HG03139 (cell line): ENCODE measurements around the gene FADS6.

Experiments used
- ATAC-seq: cut with Tn5 transposase; IDR thresholded peaks from one replicate; pipeline ENCODE4 v1.9.1; 2021; ENCODE audit not compliant: unreplicated experiment

FADS6 gene

DNA sequence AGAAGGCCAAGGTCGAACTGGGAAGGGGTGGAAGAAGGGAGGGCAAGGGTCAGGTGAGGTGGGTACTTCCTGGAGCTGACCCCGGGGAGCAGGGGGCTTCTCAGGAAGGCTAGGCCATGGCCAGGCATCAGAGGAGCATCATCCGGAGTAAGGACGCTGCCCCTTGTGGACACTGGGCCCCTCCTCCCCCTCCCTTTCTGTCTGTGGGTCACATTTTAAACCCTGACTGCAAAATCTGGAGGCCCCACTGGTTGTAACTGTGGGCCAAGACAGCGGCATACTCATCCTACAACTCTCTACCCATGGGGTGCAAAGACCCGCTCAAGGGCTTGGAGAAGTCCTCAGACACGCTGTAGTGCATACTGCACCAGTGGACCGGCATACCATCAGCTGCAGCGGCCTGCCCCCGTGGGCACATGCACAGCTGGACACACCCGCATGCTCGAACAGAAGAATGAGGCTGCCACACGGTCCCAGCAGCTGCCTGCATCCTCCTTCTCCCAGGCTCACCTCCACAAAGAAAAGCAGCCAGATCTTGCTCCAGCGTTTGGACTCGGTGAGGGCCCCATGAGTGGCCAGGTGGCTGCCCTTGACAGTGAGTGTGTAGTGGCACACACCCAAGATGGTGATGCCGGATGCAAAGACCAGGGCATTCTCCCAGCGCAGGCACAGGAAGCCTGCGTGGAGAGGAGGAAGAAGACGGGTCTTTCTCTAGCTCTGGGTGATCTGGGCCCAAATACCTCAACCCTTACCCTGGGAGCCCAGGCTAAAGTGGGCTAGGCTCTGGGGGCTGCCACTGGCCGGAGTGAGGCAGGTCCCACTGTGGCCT, 1.2 kb downstream of the FADS6 start:
- no peak for ATAC-seq

GRCh38 chr17:74890554-74890953, 2.9 kb downstream of the FADS6 start:
- ATAC-seq = no peak

DNA sequence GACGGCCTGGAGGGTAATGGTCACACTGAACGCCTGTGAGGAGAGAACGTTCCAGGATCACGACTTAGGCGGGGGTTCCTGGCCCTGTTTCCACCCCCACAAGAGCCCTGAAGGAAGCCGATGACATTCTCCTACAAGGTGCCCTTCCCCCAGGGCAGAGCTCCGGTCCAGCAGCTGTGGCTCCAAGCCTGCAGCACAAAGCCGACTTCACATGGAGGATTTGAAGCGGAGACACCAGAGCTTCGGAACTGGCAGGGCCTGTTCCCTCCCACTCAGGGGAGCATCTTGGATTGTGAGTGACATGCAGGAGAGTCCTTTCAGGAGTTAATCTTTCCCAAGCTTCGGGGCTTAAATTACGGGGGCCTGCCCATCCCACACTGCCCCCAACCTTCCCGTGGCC, 5.0 kb downstream of the FADS6 start:
- no peak for ATAC-seq

DNA sequence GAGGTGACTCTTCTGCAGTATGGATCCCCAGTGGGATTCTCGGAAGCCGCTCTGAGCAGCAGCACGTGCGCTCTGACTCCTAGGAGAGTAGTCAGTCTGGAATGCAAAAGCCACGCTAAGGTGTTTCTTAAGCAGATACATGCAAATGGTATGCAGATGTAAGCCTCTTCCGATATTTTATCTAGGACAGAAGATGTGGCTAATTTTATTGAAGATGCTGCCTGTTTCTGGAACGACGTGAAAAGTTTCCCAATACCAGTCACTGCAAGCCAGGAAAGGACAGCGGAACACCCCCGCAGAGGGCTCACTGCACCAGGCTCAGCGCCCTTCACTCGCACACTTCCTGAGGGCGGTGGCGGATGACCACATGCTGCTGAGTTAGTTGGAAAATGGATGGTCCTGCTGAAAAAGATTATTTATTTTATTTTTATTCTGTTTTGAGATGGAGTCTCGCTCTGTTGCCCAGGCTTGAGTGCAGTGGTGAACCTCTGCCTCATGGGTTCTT, 10.1 kb downstream of the FADS6 start:
- no peak for ATAC-seq

- ATAC-seq = no peak
Measured at GRCh38 chr17:74882517-74883240, 10.8 kb downstream of the FADS6 start.

DNA sequence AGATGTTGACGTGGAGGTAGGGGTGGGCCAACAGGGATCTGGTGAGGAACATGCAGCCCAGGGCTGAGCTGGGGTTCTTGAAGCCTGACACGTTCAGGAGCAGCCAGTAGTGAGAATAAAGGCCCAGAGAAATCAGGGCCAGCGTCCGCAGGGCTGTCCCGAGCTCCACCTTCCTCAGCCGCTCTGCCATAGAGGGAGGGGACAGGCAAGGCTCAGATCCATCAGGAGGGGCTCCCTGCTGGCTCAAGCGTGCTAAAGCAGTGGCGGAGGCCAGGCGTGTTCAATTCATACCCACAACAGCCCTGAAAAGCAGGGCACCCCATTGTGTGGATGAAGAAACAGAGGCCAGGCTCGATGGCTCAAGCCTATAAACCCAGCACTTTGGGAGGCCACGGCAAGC, 12.4 kb downstream of the FADS6 start:
- ATAC-seq = no peak

- ATAC-seq = no peak
Measured at GRCh38 chr17:74879308-74879707, 14.1 kb downstream of the FADS6 start.

DNA sequence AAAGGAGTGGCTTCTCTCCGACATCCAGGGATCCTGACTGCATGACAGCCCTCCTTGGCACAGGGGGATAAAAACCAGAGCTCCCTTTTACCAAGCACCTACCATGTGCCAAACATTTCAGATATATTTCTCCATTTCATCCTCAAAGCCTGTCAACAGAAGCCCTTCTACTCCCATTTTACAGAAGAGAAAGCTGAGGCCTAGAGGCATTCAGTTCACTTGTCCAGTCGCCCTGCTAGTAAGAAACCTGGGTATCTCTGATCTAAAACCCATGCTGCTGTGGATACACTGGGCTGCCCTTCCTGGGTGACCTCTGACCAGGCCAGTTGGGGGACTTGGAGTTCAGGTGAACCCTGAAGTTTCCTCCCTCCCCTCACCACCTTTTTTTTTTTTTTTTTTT, 14.8 kb downstream of the FADS6 start:
- ATAC-seq = no peak

- no peak for ATAC-seq
Measured at GRCh38 chr17:74877592-74878548, 15.6 kb downstream of the FADS6 start.

DNA sequence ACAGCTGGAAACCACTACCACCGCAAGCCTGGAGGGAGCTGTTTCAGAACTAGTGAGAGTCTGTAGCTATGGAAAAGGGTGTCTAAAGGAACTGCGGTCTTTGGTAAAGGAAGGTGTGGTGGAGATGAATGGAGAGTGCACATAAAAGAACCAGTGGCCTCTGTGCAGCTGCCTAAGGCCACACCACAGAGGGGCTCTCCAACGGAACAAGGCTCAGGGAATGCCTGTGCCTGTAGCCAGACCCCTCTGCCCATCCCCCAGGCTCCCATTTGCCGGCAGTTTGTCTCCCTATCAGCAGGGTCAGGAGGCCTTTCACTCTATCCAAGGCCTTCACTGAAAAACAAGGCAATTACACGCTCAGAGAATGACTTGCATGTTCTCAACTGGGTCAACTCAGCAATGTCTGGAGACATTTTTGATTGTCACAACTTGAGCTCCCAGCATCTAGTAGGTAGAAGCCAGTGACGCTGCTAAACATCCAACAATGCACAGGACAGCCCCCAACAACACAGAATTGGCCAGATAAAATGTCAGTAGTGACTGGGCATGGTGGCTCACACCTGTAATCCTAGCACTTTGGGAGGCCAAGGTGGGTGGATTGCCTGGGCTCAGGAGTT, 17.3 kb downstream of the FADS6 start:
- ATAC-seq = no peak

DNA sequence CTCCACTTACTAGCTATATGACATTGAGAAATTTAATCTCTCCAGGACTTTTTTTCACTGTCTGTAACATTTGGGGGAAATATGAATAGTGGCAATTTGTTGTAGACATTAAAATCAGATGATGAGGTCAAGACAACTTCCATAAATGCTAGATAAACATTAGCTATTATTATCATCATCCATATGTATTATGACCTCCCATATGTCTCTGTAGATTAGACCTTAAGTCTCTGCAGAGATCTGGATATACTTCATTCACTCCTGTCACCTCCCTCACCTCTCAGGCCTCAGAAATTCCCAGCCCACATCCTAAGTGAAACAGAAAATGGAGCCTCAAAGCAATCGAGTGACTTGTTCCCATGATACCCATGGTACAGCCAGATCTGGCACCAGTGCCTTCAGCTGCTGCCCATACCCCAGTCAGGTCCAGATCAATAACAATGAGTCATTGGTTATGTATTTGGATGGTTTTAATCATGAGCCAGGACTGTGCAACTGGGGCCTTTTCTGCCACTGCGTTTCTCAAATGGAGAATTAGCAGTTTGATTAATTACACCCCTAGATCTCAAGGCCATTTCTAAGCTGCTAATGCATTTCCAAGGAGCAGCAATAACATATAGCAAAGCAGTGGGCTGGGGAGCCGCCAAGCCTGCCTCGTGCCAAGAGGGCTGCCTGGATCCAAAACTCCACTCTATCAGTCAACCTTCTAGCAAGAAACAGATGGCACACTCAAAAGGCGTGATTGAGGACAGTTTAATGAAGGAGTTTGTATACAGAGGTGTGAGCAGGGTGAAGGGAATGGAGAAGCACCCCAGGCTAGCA, 18.1 kb downstream of the FADS6 start:
- no peak for ATAC-seq

DNA sequence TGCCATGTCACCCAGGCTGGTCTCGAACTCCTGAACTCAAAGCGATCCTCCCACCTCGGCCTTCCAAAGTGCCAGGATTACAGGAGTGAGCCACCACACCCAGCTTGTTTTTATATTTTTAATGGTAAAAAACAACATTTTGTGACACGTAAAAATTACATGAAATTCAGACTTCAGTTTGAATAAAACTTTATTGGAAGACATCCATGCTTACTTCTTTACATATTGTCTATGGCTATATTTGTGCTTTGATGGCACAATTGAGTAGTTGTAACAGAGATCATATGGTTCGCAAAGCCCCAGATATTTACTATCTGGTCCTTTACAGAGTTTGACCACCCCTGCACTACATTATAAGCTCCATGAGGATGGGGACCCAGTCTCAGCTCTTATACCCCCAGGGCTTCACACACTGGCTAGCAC, 18.8 kb downstream of the FADS6 start:
- no peak for ATAC-seq

GRCh38 chr17:74873874-74874614, 19.4 kb downstream of the FADS6 start:
- no peak for ATAC-seq

- ATAC-seq = peak; percentile 90
Measured at GRCh38 chr17:74873037-74873873, 20.2 kb downstream of the FADS6 start.

GRCh38 chr17:74872313-74873036, 21.0 kb downstream of the FADS6 start, which contains the start of gene FDXR:
Gene FDXR, minus strand, starts transcription at chr17:74872994. Its CDS starts 50 bp downstream, at chr17:74872944.
- peak; percentile 18 for ATAC-seq

DNA sequence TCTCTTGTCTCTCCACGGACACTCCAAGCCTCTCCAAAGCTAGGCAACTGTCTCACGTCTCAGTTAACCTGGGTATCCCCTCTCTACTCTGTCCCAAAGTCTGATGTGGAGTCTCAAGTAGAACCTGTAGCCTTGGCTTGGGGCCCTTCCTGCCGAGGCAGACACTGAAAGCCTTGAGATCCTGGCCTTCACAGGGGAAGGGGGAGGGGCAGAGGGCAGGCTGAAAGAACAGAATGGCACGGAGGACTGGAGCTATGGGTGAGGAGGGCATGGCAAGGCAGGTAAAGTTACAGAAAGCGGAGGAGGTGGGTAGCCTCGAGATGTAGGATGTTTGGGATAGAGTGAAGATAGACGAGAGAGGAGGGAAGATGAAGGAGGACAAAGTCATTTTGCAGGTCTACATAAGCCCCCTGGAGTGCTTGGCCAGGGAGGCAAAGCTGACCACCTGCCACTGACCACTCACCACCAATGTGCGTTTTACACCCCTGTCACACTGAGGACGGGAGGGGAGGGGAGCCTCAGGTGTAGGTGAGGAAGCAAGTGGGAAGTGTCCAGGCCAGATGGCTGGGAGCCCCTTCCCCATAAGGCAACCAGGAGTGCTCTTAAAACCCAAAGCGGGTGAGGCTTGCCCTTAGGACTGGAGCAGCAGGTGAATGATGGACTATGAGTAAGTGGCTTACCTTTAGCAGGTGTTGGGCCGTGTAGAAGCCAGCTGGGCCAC, 21.9 kb downstream of the FADS6 start:
- ATAC-seq = no peak

DNA sequence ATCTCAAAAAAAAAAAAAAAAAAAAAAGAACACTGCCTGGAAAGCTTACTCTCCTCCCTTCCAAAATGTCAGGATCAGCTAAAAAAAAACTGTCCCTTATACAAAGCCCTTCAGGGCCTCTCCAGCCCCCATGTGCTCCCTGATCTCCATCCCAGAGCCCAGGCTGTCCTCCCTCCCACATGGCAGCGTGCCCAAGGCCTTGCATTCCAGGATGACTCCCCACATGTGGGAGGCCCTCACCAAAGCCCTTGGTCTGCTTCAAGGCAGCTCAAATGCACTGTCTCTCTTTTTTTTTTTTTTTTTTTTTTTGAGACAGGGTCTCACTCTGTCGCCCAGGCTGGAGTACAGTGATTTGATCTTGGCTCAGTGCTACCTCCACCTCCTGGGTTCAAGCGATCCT, 22.9 kb downstream of the FADS6 start:
- ATAC-seq = no peak
